SK-N-SH treated with all-trans-retinoic acid at 6 μM for 48 hours (cell line): ENCODE results near the gene ATP1B3.

Experiments used
- ARNTL ChIP-seq: fragments of 450-650 bp; formaldehyde crosslinking; IDR thresholded peaks from 2 replicates; pipeline ENCODE4 v1.5.0; 2020; ENCODE audit warnings: low read depth, mild to moderate bottlenecking, moderate library complexity, borderline replicate concordance
- BACH2 ChIP-seq: fragments of 250-450 bp; sonication (Bioruptor Pico); IDR thresholded peaks from 2 replicates; pipeline ENCODE4 v1.9.0; 2021; ENCODE audit warnings: mild to moderate bottlenecking, borderline replicate concordance
- CREB5 ChIP-seq: fragments of 250-450 bp; sonication (Bioruptor Pico); IDR thresholded peaks from 2 replicates; pipeline ENCODE4 v1.5.1; 2020; ENCODE audit warnings: low read depth, mild to moderate bottlenecking, moderate library complexity
- ISL1 ChIP-seq: fragments of 250-450 bp; sonication (Bioruptor Pico); IDR thresholded peaks from 2 replicates; pipeline ENCODE4 v2.1.2; 2022; ENCODE audit warnings: mild to moderate bottlenecking, moderate library complexity
- PATZ1 ChIP-seq: fragments of 250-450 bp; sonication (Bioruptor Pico); IDR thresholded peaks from 2 replicates; pipeline ENCODE4 v1.8.0; 2020; ENCODE audit warnings: mild to moderate bottlenecking, moderate library complexity, borderline replicate concordance
- POU6F1 ChIP-seq: fragments of 250-450 bp; sonication (Bioruptor Pico); IDR thresholded peaks from 2 replicates; pipeline ENCODE4 v1.8.0; 2021; ENCODE audit warnings: low read depth, mild to moderate bottlenecking, moderate library complexity, borderline replicate concordance
- PPARA ChIP-seq: fragments of 250-450 bp; sonication (Bioruptor Pico); IDR thresholded peaks from 2 replicates; pipeline ENCODE4 v1.5.0; 2020; ENCODE audit warnings: mild to moderate bottlenecking, borderline replicate concordance
- SNAI2 ChIP-seq: fragments of 250-450 bp; sonication (Bioruptor Pico); IDR thresholded peaks from 2 replicates; pipeline ENCODE4 v1.5.0; 2020; ENCODE audit warnings: mild to moderate bottlenecking, moderate library complexity
- TSHZ2 ChIP-seq: fragments of 250-450 bp; sonication (Bioruptor Pico); IDR thresholded peaks from 2 replicates; pipeline ENCODE4 v1.5.0; 2020; ENCODE audit warnings: mild to moderate bottlenecking, moderate library complexity
- ZFP3 ChIP-seq: fragments of 250-450 bp; sonication (Bioruptor Pico); IDR thresholded peaks from 2 replicates; pipeline ENCODE4 v1.5.0; 2020; ENCODE audit warnings: mild to moderate bottlenecking, moderate library complexity
- ZFP30 ChIP-seq: fragments of 450-650 bp; formaldehyde crosslinking; IDR thresholded peaks from 2 replicates; pipeline ENCODE4 v1.5.0; 2022; ENCODE audit warnings: mild to moderate bottlenecking, moderate library complexity
- ZNF8 ChIP-seq: fragments of 450-650 bp; formaldehyde crosslinking; IDR thresholded peaks from 2 replicates; pipeline ENCODE4 v1.5.0; 2020; ENCODE audit warnings: mild to moderate bottlenecking, moderate library complexity

GRCh38 chr3:141933421-141934300 lies 57.2 kb downstream of the ATP1B3 start:
- TF ChIP-seq POU6F1: no peak
- no peak for TF ChIP-seq ZFP3 (CRISPR knock-in tag)
- no peak for TF ChIP-seq CREB5 (CRISPR knock-in tag)
- TF ChIP-seq PPARA (CRISPR knock-in tag): no peak
- no peak for TF ChIP-seq ARNTL (CRISPR knock-in tag)
- no peak for TF ChIP-seq TSHZ2 (CRISPR knock-in tag)
- TF ChIP-seq BACH2: no peak
- TF ChIP-seq PATZ1 (CRISPR knock-in tag): no peak
- no peak for TF ChIP-seq ISL1 (CRISPR knock-in tag)
- TF ChIP-seq SNAI2 (CRISPR knock-in tag): no peak
- no peak for TF ChIP-seq ZNF8 (CRISPR knock-in tag)
- TF ChIP-seq ZFP30 (CRISPR knock-in tag): no peak
